Keratinocyte (primary cell): ENCODE measurements around the gene TOPORS. TPM values are rescaled to one million over a fixed set of nuclear protein-coding genes. Genes with fewer than 3 reads are reported as not detected.

Source experiments
- DNase-seq: peaks from one replicate; pipeline ENCODE4 v3.0.0-alpha.2; 2011; ENCODE audit warnings: low read depth, missing footprints, low spot score
- FAIRE-seq: peaks from 2 replicates; lab custom pipeline; 2011; peaks lifted over from hg19 to GRCh38; lab: Jason Lieb, UNC
- H2AFZ ChIP-seq: 2 replicates; pipeline ENCODE4 v1.6.0; 2012; ENCODE audit warnings: low read length, control low read depth, inconsistent platforms; ENCODE audit not compliant: control insufficient read depth
- H3K27ac ChIP-seq: 2 replicates; pipeline ENCODE4 v1.5.1; 2011; ENCODE audit warnings: low read length; ENCODE audit not compliant: control insufficient read depth, insufficient read depth
- H3K27me3 ChIP-seq: 3 replicates; pipeline ENCODE4 v1.6.0; 2011; ENCODE audit warnings: low read length; ENCODE audit not compliant: control insufficient read depth, insufficient read depth; ENCODE audit errors: extremely low read depth
- H3K36me3 ChIP-seq, 2 experiments: 2 replicates in 1 of 2; 3 replicates in 1 of 2; pipeline ENCODE4 v1.5.1; 2011; ENCODE audit warnings: low read length in 2 of 2, mild to moderate bottlenecking in 1 of 2; ENCODE audit not compliant: control insufficient read depth in 2 of 2, insufficient read depth in 2 of 2; ENCODE audit errors: extremely low read depth in 1 of 2
- H3K4me1 ChIP-seq: 3 replicates; pipeline ENCODE4 v1.5.1; 2011; ENCODE audit warnings: low read length; ENCODE audit not compliant: control insufficient read depth, insufficient read depth; ENCODE audit errors: extremely low read depth
- H3K4me2 ChIP-seq: 3 replicates; pipeline ENCODE4 v1.6.0; 2011; ENCODE audit warnings: low read depth, low read length; ENCODE audit not compliant: control insufficient read depth, insufficient read depth; ENCODE audit errors: extremely low read depth
- H3K4me3 ChIP-seq, 3 experiments: fragments of 200-600 bp in 1 of 3; sonication (generic) in 1 of 3; 2 replicates in 2 of 3; 3 replicates in 1 of 3; pipeline ENCODE4 v1.5.1; 2011 to 2016; ENCODE audit warnings: low read length in 3 of 3, mild to moderate bottlenecking in 3 of 3, control low read depth in 2 of 3, inconsistent platforms in 1 of 3, low read depth in 1 of 3, mixed read lengths in 1 of 3, mixed run types in 1 of 3, moderate library complexity in 1 of 3; ENCODE audit not compliant: control insufficient read depth in 2 of 3, insufficient read depth in 2 of 3; ENCODE audit errors: extremely low read depth in 1 of 3
- H3K79me2 ChIP-seq: 2 replicates; pipeline ENCODE4 v1.6.0; 2012; ENCODE audit warnings: low read length; ENCODE audit not compliant: control insufficient read depth, insufficient read depth
- H3K9ac ChIP-seq: 3 replicates; pipeline ENCODE4 v1.6.0; 2011; ENCODE audit warnings: low read length; ENCODE audit not compliant: control insufficient read depth, insufficient read depth; ENCODE audit errors: extremely low read depth
- H3K9me1 ChIP-seq: 3 replicates; pipeline ENCODE4 v1.6.0; 2011; ENCODE audit warnings: low read length; ENCODE audit not compliant: control insufficient read depth, insufficient read depth; ENCODE audit errors: extremely low read depth
- H3K9me3 ChIP-seq: 2 replicates; pipeline ENCODE4 v1.5.1; 2012; ENCODE audit warnings: low read depth, low read length; ENCODE audit not compliant: control insufficient read depth
- H4K20me1 ChIP-seq: 3 replicates; pipeline ENCODE4 v1.6.0; 2011; ENCODE audit warnings: low read length; ENCODE audit not compliant: control insufficient read depth, insufficient read depth; ENCODE audit errors: extremely low read depth
- CTCF ChIP-seq, 3 experiments: IDR thresholded peaks in 1 of 3; conservative IDR thresholded peaks in 1 of 3; optimal IDR thresholded peaks in 1 of 3; 2 replicates in 2 of 3; 3 replicates in 1 of 3; pipeline versions ENCODE3 to v1.5.1; 2011; ENCODE audit warnings: low read length in 3 of 3, mild to moderate bottlenecking in 3 of 3, moderate library complexity in 2 of 3, control low read depth in 1 of 3, inconsistent platforms in 1 of 3; ENCODE audit not compliant: insufficient read depth in 2 of 3; ENCODE audit errors: extremely low read depth in 1 of 3
- EZH2 ChIP-seq: IDR thresholded peaks from one replicate; pipeline ENCODE4 v1.6.1; 2012; ENCODE audit warnings: inconsistent platforms, mild to moderate bottlenecking, low read length, moderate library complexity
- dilution Hi-C: fragments of 300-500 bp; cut with MboI; formaldehyde crosslinking; loops from one replicate; pipeline ENCODE4 v1.7.0; 2020; ENCODE audit warnings: low sequenced_read_pairs; ENCODE audit not compliant: extremely low pct_ligation_motif_present
- polyA plus RNA-seq, 5 experiments: library from polyadenylated mRNA; depleted of rRNA in 3 of 5; stranded (reverse) in 3 of 5; stranded (forward) in 1 of 5; unstranded in 1 of 5; fragments of >200 nt; gene quantifications; 1 replicate in 1 of 5; 2 replicates in 3 of 5; 3 replicates in 1 of 5; pipeline versions ENCODE4 v1.2.1 to v1.2.3, GENCODE V29; 2011 to 2012; ENCODE audit warnings: missing spikeins in 2 of 5, low read depth in 1 of 5, low replicate concordance in 1 of 5

Gene TOPORS
- polyA plus RNA-seq, 1 donor (not counting 4 experiments of a cell fraction or from before 2014, with no cell fraction given): 17.1 TPM

- peak overlapping the region; percentile 19 for H3K27ac ChIP-seq
- peak overlapping the region; percentile 17 for H2AFZ ChIP-seq
- H3K36me3 ChIP-seq: peaks cover 0 to 4% of the 10 kb centered on the region in 2 experiments
- H3K9me1 ChIP-seq: no peaks in the 10 kb centered on the region
- FAIRE-seq (no peak), DNase-seq (no peak)
- dilution Hi-C loops: no loop called here
- TF ChIP-seq CTCF (optimal IDR thresholded peaks at IDR 0.05 in 1 of 3, IDR thresholded peaks at IDR 0.05 in 1 of 3, conservative IDR thresholded peaks at IDR 0.05 in 1 of 3; ENCODE audit: extremely low read depth in 1 of 3, insufficient read depth in 2 of 3, low read length in 3 of 3) (no peak), EZH2 (no peak)
- H3K27me3 ChIP-seq: no peaks in the 10 kb centered on the region
- H3K4me3 ChIP-seq: no peak overlapping the region
- no peaks in the 10 kb centered on the region for H3K9me3 ChIP-seq
- no peak overlapping the region for H3K9ac ChIP-seq
- H3K4me1 ChIP-seq: peaks cover 28% of the 10 kb centered on the region
- H3K4me2 ChIP-seq: peak overlapping the region; percentile 20
- H4K20me1 ChIP-seq: no peaks in the 10 kb centered on the region
- peaks cover 22% of the 10 kb centered on the region for H3K79me2 ChIP-seq
Measured at GRCh38 chr9:32503008-32503407, 49.4 kb downstream of the TOPORS start.

GRCh38 chr9:32502464-32502863 lies 49.9 kb downstream of the TOPORS start:
- peak; percentile 69 for DNase-seq
- dilution Hi-C loops: no loop called here
- peak; percentile 99 for FAIRE-seq
- H3K4me1 ChIP-seq: peaks cover 28% of the 10 kb centered on the region
- no peaks in the 10 kb centered on the region for H3K9me1 ChIP-seq
- H3K27me3 ChIP-seq: no peaks in the 10 kb centered on the region
- H3K9ac ChIP-seq: no peak overlapping the region
- TF ChIP-seq EZH2 (no peak), CTCF (optimal IDR thresholded peaks at IDR 0.05 in 1 of 3, IDR thresholded peaks at IDR 0.05 in 1 of 3, conservative IDR thresholded peaks at IDR 0.05 in 1 of 3; ENCODE audit: extremely low read depth in 1 of 3, insufficient read depth in 2 of 3, low read length in 3 of 3) (no peak)
- H3K4me2 ChIP-seq: no peak overlapping the region
- H4K20me1 ChIP-seq: no peaks in the 10 kb centered on the region
- peaks cover 22% of the 10 kb centered on the region for H3K79me2 ChIP-seq
- H3K4me3 ChIP-seq: no peak overlapping the region
- peaks cover 0 to 6% of the 10 kb centered on the region in 2 experiments for H3K36me3 ChIP-seq
- H2AFZ ChIP-seq: peak overlapping the region; percentile 24
- no peaks in the 10 kb centered on the region for H3K9me3 ChIP-seq
- peak overlapping the region; percentile 19 for H3K27ac ChIP-seq
